PC-9 (cell line): ENCODE results near the gene PTGES2. TPM values are rescaled to one million over a fixed set of nuclear protein-coding genes. Genes with fewer than 3 reads are reported as not detected.
A peak's percentile ranks its signal among the peaks of the same experiment; 100 is the strongest.

Experiments
- BruUV-seq: library from RNA; stranded (reverse); fragments of 400-500 nt; replicated peaks from 2 replicates; lab custom pipeline; 2021; lab: Mats Ljungman, UMichigan
- CTCF ChIA-PET: fragments of 300-600 bp; sonication (Branson Sonifier 250); formaldehyde crosslinking; loops from one replicate; lab custom pipeline; 2022; ENCODE audit warnings: antibody characterized with exemption; lab: Charles Lee
- POLR2A ChIA-PET: fragments of 300-600 bp; sonication (Branson Sonifier 250); formaldehyde crosslinking; loops from one replicate; lab custom pipeline; 2022; ENCODE audit warnings: antibody characterized with exemption; ENCODE audit not compliant: unreplicated experiment; lab: Charles Lee
- DNase-seq, 2 experiments: peaks; one replicate each; pipeline versions ENCODE4 v3.0.0 to v3.0.0-alpha.2; 2015 to 2022; ENCODE audit warnings: mixed read lengths in 1 of 2
- H2AFZ ChIP-seq: fragments of 200-600 bp; sonication (generic); 2 replicates; pipeline ENCODE4 v1.8.1; 2017; ENCODE audit warnings: antibody characterized with exemption
- H3F3A ChIP-seq: fragments of 200-600 bp; sonication (generic); 2 replicates; pipeline ENCODE4 v1.8.1; 2017; ENCODE audit warnings: antibody characterized with exemption, mild to moderate bottlenecking, low read depth; ENCODE audit not compliant: insufficient read depth
- H3K27ac ChIP-seq: fragments of 200-600 bp; sonication (generic); 2 replicates; pipeline ENCODE4 v1.6.1; 2016; ENCODE audit warnings: mixed run types
- H3K27me3 ChIP-seq: fragments of 200-600 bp; sonication (generic); 2 replicates; pipeline ENCODE4 v1.6.1; 2016; ENCODE audit warnings: low read depth, mixed run types; ENCODE audit not compliant: insufficient read depth
- H3K36me3 ChIP-seq: fragments of 200-600 bp; sonication (generic); 2 replicates; pipeline ENCODE4 v1.6.1; 2016; ENCODE audit warnings: low read depth, mixed run types
- H3K4me1 ChIP-seq: fragments of 200-600 bp; sonication (generic); replicated peaks from 2 replicates; pipeline ENCODE4 v1.6.1; 2016; ENCODE audit warnings: mixed run types; ENCODE audit not compliant: insufficient read depth
- H3K4me2 ChIP-seq: fragments of 200-600 bp; sonication (generic); 2 replicates; pipeline ENCODE4 v1.6.1; 2017; ENCODE audit warnings: mixed run types
- H3K4me3 ChIP-seq: fragments of 200-600 bp; sonication (generic); 2 replicates; pipeline ENCODE4 v1.6.1; 2016; ENCODE audit warnings: mixed run types
- H3K79me2 ChIP-seq: fragments of 200-600 bp; sonication (generic); 2 replicates; pipeline ENCODE4 v1.6.1; 2017; ENCODE audit warnings: low read depth, mixed run types
- H3K9me2 ChIP-seq: fragments of 200-600 bp; sonication (generic); 2 replicates; pipeline ENCODE4 v1.8.1; 2017; ENCODE audit warnings: mild to moderate bottlenecking; ENCODE audit not compliant: insufficient read depth
- H3K9me3 ChIP-seq: fragments of 200-600 bp; sonication (generic); 2 replicates; pipeline ENCODE4 v1.8.1; 2016; ENCODE audit warnings: low read depth; ENCODE audit not compliant: insufficient read depth
- H4K20me1 ChIP-seq: fragments of 200-600 bp; sonication (generic); 2 replicates; pipeline ENCODE4 v1.8.1; 2017; ENCODE audit not compliant: insufficient read depth
- CTCF ChIP-seq: fragments of 200-600 bp; sonication (generic); conservative IDR thresholded peaks from 2 replicates; pipeline ENCODE4 v1.6.1; 2017; ENCODE audit warnings: mixed run types, antibody characterized with exemption, mild to moderate bottlenecking, moderate library complexity
- EZH2 ChIP-seq: fragments of 200-600 bp; sonication (generic); IDR thresholded peaks from 2 replicates; pipeline ENCODE4 v1.8.0; 2017; ENCODE audit warnings: antibody characterized with exemption, low read depth
- intact Hi-C: fragments of 100-400 bp; cut with micrococcal nuclease; formaldehyde crosslinking; loops from one replicate; pipeline ENCODE4 v1.10.0; 2022; ENCODE audit not compliant: unreplicated experiment
- total RNA-seq: library from RNA; stranded (reverse); gene quantifications from 2 replicates; pipeline ENCODE4 v1.2.3, GENCODE V29; 2021

PTGES2 gene
- total RNA-seq, 1 experiment from 2014 or later, result 95.2 TPM

- CTCF ChIA-PET, result interaction anchor here (0.6 kb wide), 1 partner anchor 49 kb away, joined by 3 read pairs; no protein-coding TSS in a partner anchor
Measured at GRCh38 chr9:128100581-128100980, 26.9 kb downstream of the PTGES2 start.

GRCh38 chr9:128099932-128100491, 27.5 kb downstream of the PTGES2 start:
- Histone ChIP-seq H3F3A (peaks cover 21% of the 10 kb centered on the region), H3K4me2 (peak overlapping the region; percentile 98), H3K79me2 (peaks cover 48% of the 10 kb centered on the region), H3K9me3 (no peaks in the 10 kb centered on the region), H3K27me3 (no peaks in the 10 kb centered on the region), H4K20me1 (peaks cover 9% of the 10 kb centered on the region; the same call in 1 of the 2 replicates), H2AFZ (no peak overlapping the region), H3K4me1 (peaks cover 26% of the 10 kb centered on the region), H3K4me3 (peak overlapping the region; percentile 56; the same call in 1 of the 2 replicates), H3K27ac (peak overlapping the region; percentile 82), H3K9me2 (no peaks in the 10 kb centered on the region), H3K36me3 (no peaks in the 10 kb centered on the region)
- ChIA-PET CTCF (interaction anchor here (0.6 to 0.7 kb wide), 3 partner anchors 48 to 154 kb away, joined by 3 to 5 read pairs (median 4); no protein-coding TSS in a partner anchor), POLR2A (interaction anchor here (0.8 kb wide), 1 partner anchor 14 kb away, joined by 8 read pairs; no protein-coding TSS in a partner anchor)
- BruUV-seq, result no TSS peak
- DNase-seq, result no peak
- TF ChIP-seq EZH2, result no peak
- no peak for TF ChIP-seq CTCF
- intact Hi-C loops, result loop anchor here (2.0 to 5.0 kb wide), 4 partner anchors 21 to 163 kb away; partner anchors contain the start of genes DPM2 and SLC25A25

More at GRCh38 chr9:128100581-128100980, 26.9 kb downstream of the PTGES2 start:
- POLR2A ChIA-PET, result interaction anchor here (0.8 kb wide), 1 partner anchor 13 kb away, joined by 8 read pairs; no protein-coding TSS in a partner anchor
- no peaks in the 10 kb centered on the region for H3K9me2 ChIP-seq
- H3K4me3 ChIP-seq, result no peak overlapping the region
- peaks cover 21% of the 10 kb centered on the region for H3K4me1 ChIP-seq
- no peaks in the 10 kb centered on the region for H3K27me3 ChIP-seq
- TF ChIP-seq EZH2 (no peak), CTCF (no peak)
- DNase-seq, result no peak
- no peaks in the 10 kb centered on the region for H3K9me3 ChIP-seq
- H3K36me3 ChIP-seq, result 0 out of 2 replicates have a peak, but pooled peaks cover under 1% of the 10 kb centered on the region
- H2AFZ ChIP-seq, result no peak overlapping the region
- intact Hi-C loops, result no loop called here
- H3K27ac ChIP-seq, result no peak overlapping the region
- H4K20me1 ChIP-seq, result peaks cover 9% of the 10 kb centered on the region; the same call in 1 of the 2 replicates
- peak overlapping the region; percentile 98 for H3K4me2 ChIP-seq
- peaks cover 43% of the 10 kb centered on the region for H3K79me2 ChIP-seq
- H3F3A ChIP-seq, result peaks cover 19% of the 10 kb centered on the region
- BruUV-seq, result no TSS peak

GRCh38 chr9:128099231-128099931, 28.1 kb downstream of the PTGES2 start:
- H3K9me2 ChIP-seq, result no peaks in the 10 kb centered on the region
- peak overlapping the region; percentile 82 for H3K27ac ChIP-seq
- H2AFZ ChIP-seq, result no peak overlapping the region
- H3F3A ChIP-seq, result peaks cover 26% of the 10 kb centered on the region
- peaks cover 51% of the 10 kb centered on the region for H3K79me2 ChIP-seq
- no peaks in the 10 kb centered on the region for H3K36me3 ChIP-seq
- CTCF ChIA-PET, result interaction anchor here (0.6 to 0.7 kb wide), 2 partner anchors 64 to 153 kb away, joined by 4 to 5 read pairs; no protein-coding TSS in a partner anchor
- TF ChIP-seq EZH2 (no peak), CTCF (no peak)
- H3K27me3 ChIP-seq, result no peaks in the 10 kb centered on the region
- H4K20me1 ChIP-seq, result peaks cover 9% of the 10 kb centered on the region; the same call in 1 of the 2 replicates
- POLR2A ChIA-PET, result interaction anchor here (0.7 kb wide), 1 partner anchor 1114 kb away, joined by 3 read pairs; no protein-coding TSS in a partner anchor
- peaks cover 31% of the 10 kb centered on the region for H3K4me1 ChIP-seq
- intact Hi-C loops, result loop anchor here (2.0 to 5.0 kb wide), 4 partner anchors 21 to 163 kb away; partner anchors contain the start of genes DPM2 and SLC25A25
- peak; percentile 59 to 68 for DNase-seq
- H3K4me3 ChIP-seq, result peak overlapping the region; percentile 56
- no peaks in the 10 kb centered on the region for H3K9me3 ChIP-seq
- H3K4me2 ChIP-seq, result peak overlapping the region; percentile 98
- BruUV-seq, result no TSS peak
